ENCODE results near the gene CORO2B. TPM values are rescaled to one million over a fixed set of nuclear protein-coding genes. Genes with fewer than 3 reads are reported as not detected.
A peak's percentile ranks its signal among the peaks of the same experiment; 100 is the strongest.

CORO2B gene
- total and polyA plus RNA-seq, 4 donors = 15.9 to 53.6 (median 33.2) TPM

DNA sequence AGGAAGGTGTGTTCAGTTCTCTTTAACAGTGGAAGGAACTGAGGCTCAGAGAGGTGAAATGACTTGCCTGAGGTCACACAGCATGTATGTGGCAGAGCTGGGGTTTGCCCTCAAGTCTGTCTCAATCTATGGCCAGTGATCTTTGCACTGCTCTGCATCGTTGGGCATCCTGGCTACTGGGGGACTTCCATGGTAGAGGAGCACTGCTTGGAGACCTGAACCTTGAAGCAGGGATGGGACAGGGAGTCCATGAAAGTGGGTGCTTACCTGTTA is 2.0 kb downstream of the CORO2B start:
- Histone ChIP-seq H3K36me3 (ENCODE audit: control insufficient read depth, insufficient read depth, low read length) (no peaks in the 10 kb centered on the region), H3K27me3 (ENCODE audit: control insufficient read depth, insufficient read depth, low read length) (no peaks in the 10 kb centered on the region), H3K4me3 (ENCODE audit: low read depth, low read length) (no peak overlapping the region), H3K9me3 (ENCODE audit: control insufficient read depth, insufficient read depth, low read length) (no peaks in the 10 kb centered on the region), H3K27ac (ENCODE audit: low read depth, low read length) (no peak overlapping the region), H3K4me1 (ENCODE audit: control insufficient read depth, insufficient read depth, low read length) (peaks cover 81% of the 10 kb centered on the region)
- 57% methylated on average over 1 of the region's 1 CpG for WGBS (ENCODE audit: insufficient coverage)
- DNase-seq (ENCODE audit: low read depth in 4 of 6, low spot score in 6 of 6) = no peak

DNA sequence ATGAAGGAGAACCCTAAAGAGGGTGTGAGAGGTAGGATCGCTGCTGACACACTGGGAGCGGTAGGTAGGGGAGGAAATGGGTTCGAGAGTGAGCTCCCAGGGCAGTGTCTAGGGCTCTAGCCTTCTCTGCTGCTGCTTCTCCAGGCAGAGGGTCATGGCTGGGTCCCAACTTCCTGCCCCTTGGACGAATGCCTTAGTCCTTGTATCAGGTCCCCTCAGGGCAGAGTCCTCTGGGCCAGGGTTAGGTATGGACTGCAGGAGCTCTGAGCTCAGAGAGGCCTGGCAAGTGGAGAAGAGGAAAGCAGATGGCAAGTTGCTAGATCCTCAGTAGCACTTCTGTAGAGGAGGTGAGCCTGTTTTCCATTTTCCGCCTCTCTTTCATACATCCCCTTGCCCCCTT is 2.9 kb downstream of the CORO2B start:
- Histone ChIP-seq H3K9me3 (ENCODE audit: control insufficient read depth, insufficient read depth, low read length) (no peaks in the 10 kb centered on the region), H3K27me3 (ENCODE audit: control insufficient read depth, insufficient read depth, low read length) (no peaks in the 10 kb centered on the region), H3K4me3 (ENCODE audit: low read depth, low read length) (no peak overlapping the region), H3K4me1 (ENCODE audit: control insufficient read depth, insufficient read depth, low read length) (peaks cover 78% of the 10 kb centered on the region), H3K27ac (ENCODE audit: low read depth, low read length) (no peak overlapping the region), H3K36me3 (ENCODE audit: control insufficient read depth, insufficient read depth, low read length) (no peaks in the 10 kb centered on the region)
- DNase-seq (ENCODE audit: low read depth in 4 of 6, low spot score in 6 of 6) = no peak
- 87% methylated on average over 4 of the region's 5 CpGs for WGBS (ENCODE audit: insufficient coverage)

DNA sequence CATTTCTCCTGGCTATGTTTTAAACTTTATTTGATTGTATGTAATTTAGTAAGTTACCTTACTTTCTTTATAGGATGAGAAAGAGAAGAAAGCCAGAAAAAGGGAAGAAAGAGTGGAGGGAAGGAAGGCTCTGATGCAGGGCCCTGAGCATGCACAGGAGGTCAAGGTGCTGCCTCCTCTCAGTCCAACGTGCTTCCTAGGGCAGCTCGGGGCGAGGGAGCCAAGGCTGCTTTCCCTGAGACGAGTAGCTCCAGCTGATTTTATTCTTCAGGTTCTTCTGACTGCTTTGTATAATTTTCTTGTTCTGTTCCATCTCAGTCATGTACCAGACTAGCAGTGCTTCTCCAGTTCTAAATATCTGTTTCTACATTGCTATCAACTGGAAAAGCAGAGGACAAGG is 3.4 kb downstream of the CORO2B start:
- no peak overlapping the region for H3K4me3 ChIP-seq (ENCODE audit: low read depth, low read length)
- H3K9me3 ChIP-seq (ENCODE audit: control insufficient read depth, insufficient read depth, low read length) = no peaks in the 10 kb centered on the region
- H3K27ac ChIP-seq (ENCODE audit: low read depth, low read length) = no peak overlapping the region
- no peaks in the 10 kb centered on the region for H3K27me3 ChIP-seq (ENCODE audit: control insufficient read depth, insufficient read depth, low read length)
- WGBS (ENCODE audit: insufficient coverage) = 67% methylated on average over 3 of the region's 4 CpGs
- H3K36me3 ChIP-seq (ENCODE audit: control insufficient read depth, insufficient read depth, low read length) = no peaks in the 10 kb centered on the region
- DNase-seq (ENCODE audit: low read depth in 4 of 6, low spot score in 6 of 6) = no peak
- H3K4me1 ChIP-seq (ENCODE audit: control insufficient read depth, insufficient read depth, low read length) = peaks cover 78% of the 10 kb centered on the region

DNA sequence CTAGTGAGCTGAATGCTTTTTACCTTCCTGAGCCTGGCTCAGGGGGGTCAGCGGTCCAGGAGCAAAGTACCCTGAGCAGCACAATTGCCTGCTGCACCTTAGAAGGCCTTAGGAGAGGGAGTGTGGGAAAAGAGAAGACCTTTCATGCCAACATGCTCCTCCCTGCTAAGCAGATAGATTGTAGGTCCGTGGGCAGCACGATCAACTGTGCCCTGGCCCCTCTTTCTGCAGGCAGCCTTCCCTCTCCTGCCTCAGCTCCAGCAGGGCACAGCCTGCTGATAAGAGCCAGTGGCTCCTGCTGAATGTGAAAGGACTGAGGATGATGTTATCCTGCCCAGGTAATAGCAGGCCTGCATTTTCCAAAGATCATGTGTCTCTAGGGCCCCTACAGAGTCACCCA is 4.1 kb downstream of the CORO2B start:
- Histone ChIP-seq H3K27ac (ENCODE audit: low read depth, low read length) (no peak overlapping the region), H3K27me3 (ENCODE audit: control insufficient read depth, insufficient read depth, low read length) (no peaks in the 10 kb centered on the region), H3K4me3 (ENCODE audit: low read depth, low read length) (no peak overlapping the region), H3K36me3 (ENCODE audit: control insufficient read depth, insufficient read depth, low read length) (no peaks in the 10 kb centered on the region), H3K4me1 (ENCODE audit: control insufficient read depth, insufficient read depth, low read length) (peaks cover 74% of the 10 kb centered on the region), H3K9me3 (ENCODE audit: control insufficient read depth, insufficient read depth, low read length) (no peaks in the 10 kb centered on the region)
- 100% methylated on average over 1 of the region's 3 CpGs for whole genome bisulfite sequencing (ENCODE audit: insufficient coverage)
- no peak for DNase-seq (ENCODE audit: low read depth in 4 of 6, low spot score in 6 of 6)

DNA sequence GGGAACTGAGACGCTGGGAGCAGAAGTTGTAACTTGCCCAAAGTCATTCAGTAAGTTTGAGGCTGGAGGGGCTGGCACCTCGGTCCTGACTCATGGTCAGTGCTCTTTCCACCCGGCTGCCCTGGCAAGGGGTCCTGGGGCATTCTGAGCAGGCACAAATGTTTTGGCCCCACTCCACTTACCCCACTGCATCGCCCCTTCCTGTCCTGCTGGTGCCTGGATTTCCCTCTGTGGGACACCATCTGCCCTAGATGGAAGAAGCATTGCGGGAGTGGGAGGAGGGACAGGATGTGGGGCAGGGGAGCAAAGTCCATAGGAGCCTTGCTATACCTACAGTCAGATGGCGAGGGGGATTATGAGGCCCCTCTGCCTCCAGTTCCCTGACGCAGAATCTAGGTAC is 4.5 kb downstream of the CORO2B start:
- Histone ChIP-seq H3K27me3 (ENCODE audit: control insufficient read depth, insufficient read depth, low read length) (no peaks in the 10 kb centered on the region), H3K9me3 (ENCODE audit: control insufficient read depth, insufficient read depth, low read length) (no peaks in the 10 kb centered on the region), H3K4me1 (ENCODE audit: control insufficient read depth, insufficient read depth, low read length) (peaks cover 70% of the 10 kb centered on the region), H3K4me3 (ENCODE audit: low read depth, low read length) (no peak overlapping the region), H3K27ac (ENCODE audit: low read depth, low read length) (no peak overlapping the region), H3K36me3 (ENCODE audit: control insufficient read depth, insufficient read depth, low read length) (no peaks in the 10 kb centered on the region)
- 52% methylated on average over 3 of the region's 7 CpGs for WGBS (ENCODE audit: insufficient coverage)
- no peak for DNase-seq (ENCODE audit: low read depth in 4 of 6, low spot score in 6 of 6)

DNA sequence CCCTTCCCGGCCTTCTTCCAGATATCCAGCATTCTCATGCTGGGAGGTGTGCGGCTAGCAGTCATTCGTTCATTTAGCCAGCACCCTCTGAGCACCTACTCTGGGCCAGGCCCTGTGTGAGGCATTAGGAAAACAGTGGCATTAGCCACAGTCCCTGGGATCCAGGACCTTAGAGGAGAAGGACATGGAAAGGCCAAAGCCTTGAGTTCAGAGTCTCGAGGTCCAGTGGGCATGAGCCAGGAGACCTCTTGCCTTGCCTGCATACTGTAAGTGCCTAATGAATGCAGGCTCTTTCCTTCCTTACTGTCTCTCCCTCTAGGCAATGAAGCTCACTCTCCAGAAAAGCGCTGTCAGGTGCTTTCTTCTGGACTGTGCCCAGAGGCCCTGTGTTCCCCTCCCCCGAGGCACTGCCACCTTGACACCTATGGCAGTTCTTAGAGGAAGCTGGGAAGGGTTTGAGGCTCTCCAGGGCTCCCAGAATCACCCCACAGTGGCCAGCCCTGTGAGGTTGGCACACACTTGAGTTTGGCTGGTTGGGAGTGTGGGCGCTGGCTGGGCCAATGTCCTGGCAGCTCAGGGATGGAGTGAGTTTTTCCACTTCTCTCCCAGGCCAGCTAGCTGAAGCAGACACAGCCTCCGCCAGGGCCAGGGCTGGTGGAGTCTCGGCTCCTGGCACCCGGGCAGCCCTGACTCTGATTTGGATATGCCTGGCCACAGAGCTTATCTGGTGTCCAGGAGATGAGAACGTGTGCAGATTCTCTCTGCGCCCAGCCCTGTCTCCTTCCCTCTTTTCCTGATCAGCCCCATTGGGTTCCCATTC is 5.4 kb downstream of the CORO2B start:
- DNase-seq (ENCODE audit: low read depth in 4 of 6, low spot score in 6 of 6) = no peak
- no peaks in the 10 kb centered on the region for H3K36me3 ChIP-seq (ENCODE audit: control insufficient read depth, insufficient read depth, low read length)
- H3K4me3 ChIP-seq (ENCODE audit: low read depth, low read length) = no peak overlapping the region
- H3K4me1 ChIP-seq (ENCODE audit: control insufficient read depth, insufficient read depth, low read length) = peaks cover 72% of the 10 kb centered on the region
- no peaks in the 10 kb centered on the region for H3K9me3 ChIP-seq (ENCODE audit: control insufficient read depth, insufficient read depth, low read length)
- H3K27ac ChIP-seq (ENCODE audit: low read depth, low read length) = peak overlapping the region; percentile 42
- WGBS (ENCODE audit: insufficient coverage) = 68% methylated on average over 7 of the region's 12 CpGs
- no peaks in the 10 kb centered on the region for H3K27me3 ChIP-seq (ENCODE audit: control insufficient read depth, insufficient read depth, low read length)

DNA sequence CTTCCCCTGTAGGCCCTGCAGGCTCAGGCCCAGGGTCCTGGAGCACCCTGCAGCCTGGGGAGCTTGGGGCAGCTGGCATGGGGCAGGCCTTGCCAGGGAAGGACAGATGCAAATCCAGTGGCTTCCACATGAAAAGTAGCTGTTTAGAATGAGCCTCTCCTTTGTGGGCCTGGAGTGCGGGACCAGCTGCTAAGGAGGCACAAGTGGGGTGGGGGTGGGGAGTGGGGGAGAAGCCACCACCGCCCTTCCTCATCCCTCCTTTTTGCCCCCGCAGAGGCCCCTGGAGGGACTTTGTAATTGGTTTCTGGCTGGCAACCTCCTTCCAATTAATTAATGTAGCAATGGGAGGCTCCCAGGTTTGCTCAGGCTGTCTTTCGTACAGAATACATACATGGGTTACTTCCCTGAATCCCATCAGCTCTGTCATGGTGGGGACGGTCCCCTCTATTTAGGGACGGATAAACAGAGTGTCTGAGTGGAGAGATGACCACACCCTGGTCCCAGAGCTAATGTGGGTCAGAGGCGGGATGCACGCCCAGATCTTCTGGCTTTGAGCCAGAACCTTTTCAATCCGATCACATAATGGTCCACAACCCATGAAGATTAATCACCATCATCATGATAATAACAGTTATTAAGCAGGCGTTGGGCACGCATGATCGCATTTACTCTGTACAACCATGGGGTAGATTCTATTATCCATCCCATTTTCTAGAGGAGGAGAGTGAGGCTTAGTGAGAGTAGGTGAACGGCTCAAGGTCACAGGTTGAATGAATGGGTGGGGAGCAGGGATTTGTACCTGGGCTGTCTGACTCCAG is 6.2 kb downstream of the CORO2B start:
- Histone ChIP-seq H3K4me1 (ENCODE audit: control insufficient read depth, insufficient read depth, low read length) (peaks cover 71% of the 10 kb centered on the region), H3K36me3 (ENCODE audit: control insufficient read depth, insufficient read depth, low read length) (no peaks in the 10 kb centered on the region), H3K27ac (ENCODE audit: low read depth, low read length) (peak overlapping the region; percentile 42), H3K4me3 (ENCODE audit: low read depth, low read length) (no peak overlapping the region), H3K27me3 (ENCODE audit: control insufficient read depth, insufficient read depth, low read length) (no peaks in the 10 kb centered on the region), H3K9me3 (ENCODE audit: control insufficient read depth, insufficient read depth, low read length) (no peaks in the 10 kb centered on the region)
- WGBS (ENCODE audit: insufficient coverage) = 10% methylated on average over 2 of the region's 13 CpGs
- peak in 2 of 6 donors; percentile 75 to 82 for DNase-seq (ENCODE audit: low read depth in 4 of 6, low spot score in 6 of 6)

DNA sequence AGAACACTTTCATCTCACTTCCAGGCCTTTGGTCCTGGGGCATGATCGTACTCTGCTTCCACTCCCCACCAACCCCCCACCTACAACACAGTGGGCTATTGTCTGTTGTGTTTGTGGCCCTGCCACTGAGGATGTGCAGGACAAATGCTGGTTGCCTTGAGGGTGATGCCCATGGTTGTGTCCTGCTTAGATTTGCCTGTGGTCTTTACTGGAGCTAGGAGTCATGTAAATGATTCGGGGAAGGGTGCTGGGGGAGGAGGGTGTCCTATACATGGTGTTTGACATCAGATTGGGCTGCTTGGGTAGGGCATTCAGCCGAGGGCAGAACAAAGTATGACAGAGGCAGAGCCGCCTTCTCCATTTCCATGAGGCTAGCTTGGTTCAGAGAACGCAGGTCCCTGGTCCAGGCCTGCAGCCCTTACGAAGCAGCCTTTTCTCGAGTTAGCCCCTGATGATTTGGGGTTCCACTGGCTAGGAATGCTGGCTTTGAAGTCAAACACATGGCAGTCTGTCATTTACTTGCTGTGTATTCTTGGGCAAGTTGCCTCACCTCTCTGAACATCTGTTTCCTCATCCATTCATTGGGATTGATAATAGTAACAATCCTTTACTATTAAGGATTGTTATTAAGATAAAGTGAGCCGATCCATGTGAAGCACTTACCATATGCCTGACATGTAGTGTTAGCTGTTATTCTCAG is 6.9 kb downstream of the CORO2B start:
- no peak overlapping the region for H3K27ac ChIP-seq (ENCODE audit: low read depth, low read length)
- H3K4me3 ChIP-seq (ENCODE audit: low read depth, low read length) = no peak overlapping the region
- H3K36me3 ChIP-seq (ENCODE audit: control insufficient read depth, insufficient read depth, low read length) = no peaks in the 10 kb centered on the region
- no peaks in the 10 kb centered on the region for H3K27me3 ChIP-seq (ENCODE audit: control insufficient read depth, insufficient read depth, low read length)
- H3K9me3 ChIP-seq (ENCODE audit: control insufficient read depth, insufficient read depth, low read length) = no peaks in the 10 kb centered on the region
- 84% methylated on average over 5 of the region's 8 CpGs for WGBS (ENCODE audit: insufficient coverage)
- DNase-seq (ENCODE audit: low read depth in 4 of 6, low spot score in 6 of 6) = no peak
- peaks cover 71% of the 10 kb centered on the region for H3K4me1 ChIP-seq (ENCODE audit: control insufficient read depth, insufficient read depth, low read length)

DNA sequence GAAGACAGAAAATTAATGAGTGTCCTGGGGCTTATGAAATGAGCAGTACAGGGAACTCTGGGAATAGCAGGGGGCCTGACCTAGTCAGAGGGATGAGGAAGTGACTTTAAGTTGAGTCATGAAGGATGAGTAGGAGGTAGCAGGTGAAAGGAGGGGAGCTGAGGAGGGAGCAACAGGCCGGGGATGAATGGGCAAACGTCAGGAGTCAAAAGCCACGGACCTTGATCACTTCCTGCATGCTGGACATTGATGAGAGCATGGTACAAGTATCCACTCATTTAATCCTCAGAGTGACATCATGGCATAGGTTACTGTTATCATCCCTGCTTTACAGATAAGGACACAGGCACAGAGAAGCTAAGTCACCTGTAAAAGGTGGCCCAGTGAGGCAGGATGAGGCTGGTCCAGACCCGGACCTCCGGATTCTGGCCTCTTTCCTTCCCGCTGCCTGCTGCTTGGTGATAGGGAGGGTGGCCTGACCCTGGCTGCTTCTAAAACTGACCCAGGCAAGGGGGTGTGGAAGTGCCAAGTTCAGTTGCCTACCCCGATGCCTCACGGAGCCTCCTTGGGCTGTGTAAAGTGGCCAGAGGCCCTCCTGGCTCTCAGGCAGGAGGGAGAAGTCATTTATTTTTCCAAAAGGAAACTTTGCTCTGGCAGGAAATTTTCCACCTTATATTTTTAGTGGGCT is 7.6 kb downstream of the CORO2B start:
- peaks cover 75% of the 10 kb centered on the region for H3K4me1 ChIP-seq (ENCODE audit: control insufficient read depth, insufficient read depth, low read length)
- H3K4me3 ChIP-seq (ENCODE audit: low read depth, low read length) = no peak overlapping the region
- H3K27me3 ChIP-seq (ENCODE audit: control insufficient read depth, insufficient read depth, low read length) = no peaks in the 10 kb centered on the region
- H3K27ac ChIP-seq (ENCODE audit: low read depth, low read length) = no peak overlapping the region
- 78% methylated on average over 5 of the region's 8 CpGs for WGBS (ENCODE audit: insufficient coverage)
- no peak for DNase-seq (ENCODE audit: low read depth in 4 of 6, low spot score in 6 of 6)
- H3K9me3 ChIP-seq (ENCODE audit: control insufficient read depth, insufficient read depth, low read length) = no peaks in the 10 kb centered on the region
- no peaks in the 10 kb centered on the region for H3K36me3 ChIP-seq (ENCODE audit: control insufficient read depth, insufficient read depth, low read length)

Measured in spinal cord (tissue), 10 donors.